K562 (cell line): ENCODE results near the gene GRB2. TPM values are rescaled to one million over a fixed set of nuclear protein-coding genes. Genes with fewer than 3 reads are reported as not detected.

ENCODE experiments used
- ATAC-seq: fragments of 200-7000 bp; cut with Tn5 transposase; 3 replicates; pipeline ENCODE4 v1.9.1; 2020; ENCODE audit warnings: moderate library complexity
- BruUV-seq: library from RNA; stranded (reverse); fragments of 400-500 nt; replicated peaks from 2 replicates; lab custom pipeline; 2021; lab: Mats Ljungman, UMichigan
- CTCF ChIA-PET: fragments of 300-600 bp; formaldehyde crosslinking; extraction: SDS; loops from one replicate; lab custom pipeline; 2021; ENCODE audit warnings: low intra/inter-chr PET ratio; lab: Yijun Ruan, JAX
- POLR2A ChIA-PET: fragments of 300-600, 350-650 bp; sonication (Branson Sonifier 250); formaldehyde crosslinking; extraction: SDS; loops from one replicate; lab custom pipeline; 2021; ENCODE audit warnings: antibody characterized with exemption, inconsistent platforms; lab: Yijun Ruan, JAX
- DNase-seq, 4 experiments: peaks; one replicate each; pipeline versions ENCODE4 v3.0.0 to v3.0.0-alpha.2; 2011 to 2018; ENCODE audit warnings: low spot score in 3 of 4, mixed read lengths in 3 of 4; ENCODE audit errors: extremely low read depth in 1 of 4
- FAIRE-seq: peaks from 2 replicates; lab custom pipeline; 2011; peaks lifted over from hg19 to GRCh38; lab: Jason Lieb, UNC
- H2AFZ ChIP-seq: 2 replicates; pipeline ENCODE4 v1.6.0; 2011; ENCODE audit warnings: low read depth, low read length, control low read depth, inconsistent platforms
- H3K27ac ChIP-seq: fragments of 200-600 bp; 3 replicates; pipeline ENCODE4 v1.8.0; 2011; ENCODE audit warnings: low read depth, mild to moderate bottlenecking, control low read depth, inconsistent platforms, low read length, moderate library complexity, mixed read lengths; ENCODE audit errors: extremely low read depth
- H3K27me3 ChIP-seq, 2 experiments: fragments of 300-600 bp in 1 of 2; 2 replicates in 1 of 2; 3 replicates in 1 of 2; pipeline versions ENCODE4 v1.6.0 to v1.8.0; 2011; ENCODE audit warnings: inconsistent platforms in 2 of 2, low read length in 2 of 2, mild to moderate bottlenecking in 1 of 2, mixed read lengths in 1 of 2, moderate library complexity in 1 of 2; ENCODE audit not compliant: control insufficient read depth in 2 of 2, insufficient read depth in 2 of 2
- H3K36me3 ChIP-seq: fragments of 300-600 bp; 3 replicates; pipeline ENCODE4 v1.8.0; 2011; ENCODE audit warnings: mild to moderate bottlenecking, low read length, inconsistent platforms; ENCODE audit not compliant: control insufficient read depth, insufficient read depth
- H3K4me1 ChIP-seq, 2 experiments: fragments of 200-600 bp in 1 of 2; replicated peaks in 1 of 2; 2 replicates in 1 of 2; 3 replicates in 1 of 2; pipeline versions ENCODE4 v1.5.1 to v1.8.0; 2011; ENCODE audit warnings: inconsistent platforms in 2 of 2, low read length in 2 of 2, mild to moderate bottlenecking in 1 of 2, mixed read lengths in 1 of 2, moderate library complexity in 1 of 2; ENCODE audit not compliant: control insufficient read depth in 2 of 2, insufficient read depth in 2 of 2
- H3K4me2 ChIP-seq: 2 replicates; pipeline ENCODE4 v1.6.1; 2011; ENCODE audit warnings: low read length, control low read depth, inconsistent platforms, mixed read lengths; ENCODE audit not compliant: insufficient read depth
- H3K4me3 ChIP-seq: fragments of 200-600 bp; sonication (generic), shearing (Covaris generic); 2 replicates; pipeline ENCODE4 v1.5.1; 2016; ENCODE audit warnings: control low read depth, inconsistent platforms
- H3K79me2 ChIP-seq: fragments of 200-600 bp; 3 replicates; pipeline ENCODE4 v1.8.0; 2011; ENCODE audit warnings: low read length, inconsistent platforms; ENCODE audit not compliant: control insufficient read depth, insufficient read depth
- H3K9ac ChIP-seq, 2 experiments: 2 replicates each; pipeline versions ENCODE4 v1.6.0 to v1.6.1; 2011; ENCODE audit warnings: low read depth in 2 of 2, low read length in 2 of 2, control low read depth in 1 of 2, inconsistent platforms in 1 of 2, mild to moderate bottlenecking in 1 of 2, mixed read lengths in 1 of 2; ENCODE audit not compliant: insufficient read depth in 1 of 2
- H3K9me1 ChIP-seq: one replicate; pipeline ENCODE4 v1.6.0; 2011; ENCODE audit warnings: inconsistent platforms, mild to moderate bottlenecking, low read length, moderate library complexity; ENCODE audit not compliant: control insufficient read depth, insufficient read depth
- H3K9me3 ChIP-seq: replicated peaks from 2 replicates; pipeline ENCODE4 v1.5.1; 2011; ENCODE audit warnings: low read depth, low read length, inconsistent platforms; ENCODE audit not compliant: control insufficient read depth, insufficient read depth
- H4K20me1 ChIP-seq: replicated peaks from 2 replicates; pipeline ENCODE4 v1.6.1; 2011; ENCODE audit warnings: low read length, inconsistent platforms, mixed read lengths; ENCODE audit not compliant: control insufficient read depth, insufficient read depth
- FOSL1 ChIP-seq: fragments of 200-800 bp; sonication (Bioruptor generic); conservative IDR thresholded peaks from 2 replicates; pipeline ENCODE4 v1.6.1; 2016; ENCODE audit warnings: missing genetic modification characterization, missing compliant biosample characterization
- JUND ChIP-seq, 2 experiments: IDR thresholded peaks; 2 replicates in 1 of 2; 3 replicates in 1 of 2; pipeline ENCODE4 v1.6.1; 2011; ENCODE audit warnings: borderline replicate concordance in 2 of 2, low read depth in 2 of 2, low read length in 2 of 2, improper control_type of control experiment in 1 of 2, missing biosample characterization in 1 of 2, missing genetic modification characterization in 1 of 2, missing genetic modification reagents in 1 of 2
- NCOA1 ChIP-seq: fragments of 450-650 bp; IDR thresholded peaks from 2 replicates; pipeline ENCODE4 v1.6.1; 2016; ENCODE audit warnings: low read depth
- ZNF584 ChIP-seq: fragments of 200-800 bp; sonication (Bioruptor generic); IDR thresholded peaks from 2 replicates; pipeline ENCODE4 v1.6.1; 2016; ENCODE audit warnings: low read depth, mild to moderate bottlenecking, missing genetic modification characterization, missing compliant biosample characterization
- ZNF655 ChIP-seq: fragments of 250-450 bp; sonication (Bioruptor Pico); IDR thresholded peaks from 2 replicates; pipeline ENCODE4 v1.5.0; 2021
- WGBS: fragments of 100-300 bp; shearing (Covaris generic); methylation state at CpG from one replicate; pipeline ENCODE4 v1.1.6; 2016; ENCODE audit warnings: low coverage, mixed read lengths; ENCODE audit not compliant: insufficient coverage; ENCODE audit errors: missing lambda C conversion rate; 5-methylcytosine and 5-hydroxymethylcytosine counted together
- in situ Hi-C: fragments of 300-500 bp; cut with MboI; formaldehyde crosslinking; loops from 4 replicates; pipeline ENCODE4 v1.15.0; 2018; ENCODE audit warnings: inconsistent platforms, mixed read lengths
- intact Hi-C: fragments of 100-400 bp; cut with micrococcal nuclease; formaldehyde crosslinking; loops from 2 replicates; pipeline ENCODE4 v1.14.2; 2022
- polyA plus RNA-seq, 8 experiments: library from polyadenylated mRNA; depleted of rRNA in 4 of 8; stranded (reverse) in 5 of 8; unstranded in 3 of 8; fragments of >200 nt; fragmentation: Nextera tagmentation in 2 of 8; fragmentation: Illumina TruSeq in 1 of 8; extraction: Ambion mirVana in 2 of 8; extraction: Trizol in 1 of 8; gene quantifications; 2 replicates each; pipeline versions ENCODE4 v1.2.1 to v1.2.3, GENCODE V29; 2011 to 2014; ENCODE audit warnings: inconsistent platforms in 1 of 8, missing spikeins in 1 of 8
- total RNA-seq, 7 experiments: library from RNA; depleted of rRNA in 6 of 7; stranded (reverse); fragments of >200 nt in 6 of 7; fragmentation: Illumina TruSeq in 2 of 7; extraction: Trizol in 2 of 7; gene quantifications; 2 replicates each; pipeline versions ENCODE4 v1.2.1 to v1.2.3, GENCODE V29; 2011 to 2021; ENCODE audit warnings: low replicate concordance in 1 of 7
- TF ChIP-seq, protein P1 (sequence below): sonication (generic); IDR thresholded peaks from 2 replicates; pipeline ENCODE4 v1.6.1; 2016

The GRB2 gene
- total and polyA plus RNA-seq, 9 of the 15 experiments (the other 6 are each of a cell fraction or from before 2014, with no cell fraction given), result 57.2 to 136 (median 84.8) TPM

- BruUV-seq, result no TSS peak
- in situ Hi-C loops, result no loop called here
- no peaks in the 10 kb centered on the region for H3K9me1 ChIP-seq
- H3K4me1 ChIP-seq, result peaks cover 17 to 43% of the 10 kb centered on the region in 2 experiments
- 63% methylated on average over 1 of the region's 1 CpG for WGBS
- no peaks in the 10 kb centered on the region for H3K9me3 ChIP-seq
- no peak for TF ChIP-seq NCOA1
- TF ChIP-seq ZNF584, result no peak
- no peak for TF ChIP-seq ZNF655
- TF ChIP-seq, protein P1, sequence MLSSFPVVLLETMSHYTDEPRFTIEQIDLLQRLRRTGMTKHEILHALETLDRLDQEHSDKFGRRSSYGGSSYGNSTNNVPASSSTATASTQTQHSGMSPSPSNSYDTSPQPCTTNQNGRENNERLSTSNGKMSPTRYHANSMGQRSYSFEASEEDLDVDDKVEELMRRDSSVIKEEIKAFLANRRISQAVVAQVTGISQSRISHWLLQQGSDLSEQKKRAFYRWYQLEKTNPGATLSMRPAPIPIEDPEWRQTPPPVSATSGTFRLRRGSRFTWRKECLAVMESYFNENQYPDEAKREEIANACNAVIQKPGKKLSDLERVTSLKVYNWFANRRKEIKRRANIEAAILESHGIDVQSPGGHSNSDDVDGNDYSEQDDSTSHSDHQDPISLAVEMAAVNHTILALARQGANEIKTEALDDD, result 0 out of 2 replicates have a peak, but pooled peaks have one; percentile 17
- peak; percentile 47 for TF ChIP-seq FOSL1
- peak; percentile 42; the same call in 1 of the 2 replicates for TF ChIP-seq JUND (IDR thresholded peaks at IDR 0.05; ENCODE audit: borderline replicate concordance, low read depth, low read length)
- no peak for TF ChIP-seq JUND (tag; IDR thresholded peaks at IDR 0.05; ENCODE audit: borderline replicate concordance, low read depth, low read length)
- peaks cover 97% of the 10 kb centered on the region for H3K79me2 ChIP-seq
- H4K20me1 ChIP-seq, result peaks cover 22% of the 10 kb centered on the region
- H3K4me2 ChIP-seq, result peak overlapping the region; percentile 66; the same call in 1 of the 2 replicates
- H3K4me3 ChIP-seq, result no peak overlapping the region
- peak overlapping the region in 1 of 2 experiments; percentile 40; a peak in 1 of 4 replicates for H3K9ac ChIP-seq
- intact Hi-C loops, result no loop called here
- ChIA-PET CTCF (no interaction called here), POLR2A (interaction anchor here (0.8 to 1.2 kb wide), 2 partner anchors 26 to 30 kb away, joined by 3 read pairs; no protein-coding TSS in a partner anchor)
- DNase-seq (peak in 1 of 4 experiments; percentile 45), ATAC-seq (peak; percentile 13; the same call in 2 of the 3 replicates), FAIRE-seq (no peak)
- H3K36me3 ChIP-seq, result peaks cover 3% of the 10 kb centered on the region; the same call in 2 of the 3 replicates
- H3K27me3 ChIP-seq, result no peaks in the 10 kb centered on the region
- no peak overlapping the region for H2AFZ ChIP-seq
- H3K27ac ChIP-seq, result peak overlapping the region; percentile 77; the same call in 2 of the 3 replicates
Observed at GRCh38 chr17:75367312-75367711, 38.2 kb downstream of the GRB2 start.
